Measurements from ENCODE around the gene UBE2H. TPM values are rescaled to one million over a fixed set of nuclear protein-coding genes. Genes with fewer than 3 reads are reported as not detected.

Gene UBE2H
- total RNA-seq, 6 experiments from 2014 or later: 89.7 to 108 (median 105) TPM

DNA sequence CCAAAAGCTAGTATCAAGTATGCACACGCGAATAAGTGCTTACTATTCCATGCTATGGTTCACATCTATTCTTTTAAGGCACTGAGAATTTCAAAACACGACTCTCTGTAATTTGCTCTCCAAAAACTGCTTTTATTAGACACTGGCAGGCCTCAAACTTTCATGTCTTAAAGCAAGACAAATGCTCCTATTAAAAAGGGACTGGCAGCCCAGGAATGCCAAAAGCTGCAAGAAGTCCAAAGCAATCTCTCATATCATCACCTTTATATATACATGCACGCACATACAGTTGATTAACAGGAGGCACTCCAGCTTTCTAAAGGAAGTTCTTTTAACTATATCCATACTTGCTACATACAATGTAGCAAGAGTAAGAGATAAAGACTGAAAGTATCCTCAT is 34.8 kb downstream of the UBE2H start:
- no peak overlapping the region for H3K27ac Mint-ChIP-seq

GRCh38 chr7:129914536-129915272 is 38.1 kb downstream of the UBE2H start:
- DNase-seq: peak; percentile 11
- Mint-ChIP-seq H3K4me3 (peak overlapping the region; percentile 46; the same call in 1 of the 2 replicates), H3K4me1 (ENCODE audit: low read depth) (peaks cover 71% of the 10 kb centered on the region), H3K36me3 (ENCODE audit: low read depth) (peaks cover 34% of the 10 kb centered on the region), H3K9me3 (no peaks in the 10 kb centered on the region), H3K27ac (peak overlapping the region; percentile 55), H3K27me3 (ENCODE audit: insufficient read depth) (no peaks in the 10 kb centered on the region)
- TF ChIP-seq, protein P1, sequence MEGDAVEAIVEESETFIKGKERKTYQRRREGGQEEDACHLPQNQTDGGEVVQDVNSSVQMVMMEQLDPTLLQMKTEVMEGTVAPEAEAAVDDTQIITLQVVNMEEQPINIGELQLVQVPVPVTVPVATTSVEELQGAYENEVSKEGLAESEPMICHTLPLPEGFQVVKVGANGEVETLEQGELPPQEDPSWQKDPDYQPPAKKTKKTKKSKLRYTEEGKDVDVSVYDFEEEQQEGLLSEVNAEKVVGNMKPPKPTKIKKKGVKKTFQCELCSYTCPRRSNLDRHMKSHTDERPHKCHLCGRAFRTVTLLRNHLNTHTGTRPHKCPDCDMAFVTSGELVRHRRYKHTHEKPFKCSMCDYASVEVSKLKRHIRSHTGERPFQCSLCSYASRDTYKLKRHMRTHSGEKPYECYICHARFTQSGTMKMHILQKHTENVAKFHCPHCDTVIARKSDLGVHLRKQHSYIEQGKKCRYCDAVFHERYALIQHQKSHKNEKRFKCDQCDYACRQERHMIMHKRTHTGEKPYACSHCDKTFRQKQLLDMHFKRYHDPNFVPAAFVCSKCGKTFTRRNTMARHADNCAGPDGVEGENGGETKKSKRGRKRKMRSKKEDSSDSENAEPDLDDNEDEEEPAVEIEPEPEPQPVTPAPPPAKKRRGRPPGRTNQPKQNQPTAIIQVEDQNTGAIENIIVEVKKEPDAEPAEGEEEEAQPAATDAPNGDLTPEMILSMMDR (IDR thresholded peaks at IDR 0.05): no peak

More for the DNA sequence above, 34.8 kb downstream of the UBE2H start:
- H3K4me3 Mint-ChIP-seq: no peak overlapping the region
- no peaks in the 10 kb centered on the region for H3K27me3 Mint-ChIP-seq (ENCODE audit: insufficient read depth)
- H3K4me1 Mint-ChIP-seq (ENCODE audit: low read depth): peaks cover 46% of the 10 kb centered on the region
- DNase-seq: no peak
- TF ChIP-seq, protein P1 (IDR thresholded peaks at IDR 0.05): no peak
- peaks cover 26% of the 10 kb centered on the region for H3K36me3 Mint-ChIP-seq (ENCODE audit: low read depth)
- H3K9me3 Mint-ChIP-seq: no peaks in the 10 kb centered on the region

DNA sequence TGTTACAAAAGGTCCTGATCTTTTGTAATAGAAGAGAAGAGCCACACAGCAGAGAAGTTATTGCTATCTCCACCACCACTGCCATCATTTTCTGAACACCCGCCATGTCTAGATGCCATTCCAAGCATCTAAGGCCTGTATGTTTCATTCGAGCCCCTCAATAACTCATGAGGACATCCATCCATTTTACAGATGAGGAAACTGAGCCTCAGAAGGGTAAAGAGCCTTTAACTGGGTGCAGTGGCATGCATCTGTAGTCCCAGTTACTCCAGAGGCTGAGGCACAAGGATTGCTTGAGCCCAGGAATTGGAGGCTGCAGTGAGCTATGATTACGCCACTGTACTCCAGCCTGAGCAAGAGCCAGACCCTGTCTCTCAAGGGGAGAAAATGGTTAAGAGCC is 39.3 kb downstream of the UBE2H start:
- no peaks in the 10 kb centered on the region for H3K27me3 Mint-ChIP-seq (ENCODE audit: insufficient read depth)
- H3K36me3 Mint-ChIP-seq (ENCODE audit: low read depth): peaks cover 36% of the 10 kb centered on the region
- no peak overlapping the region for H3K27ac Mint-ChIP-seq
- H3K4me1 Mint-ChIP-seq (ENCODE audit: low read depth): peaks cover 77% of the 10 kb centered on the region
- H3K4me3 Mint-ChIP-seq: no peak overlapping the region
- H3K9me3 Mint-ChIP-seq: no peaks in the 10 kb centered on the region
- DNase-seq: no peak
- TF ChIP-seq, protein P1 (IDR thresholded peaks at IDR 0.05): no peak

- Mint-ChIP-seq H3K27me3 (ENCODE audit: insufficient read depth) (no peaks in the 10 kb centered on the region), H3K36me3 (ENCODE audit: low read depth) (peaks cover 44% of the 10 kb centered on the region), H3K4me1 (ENCODE audit: low read depth) (peaks cover 87% of the 10 kb centered on the region), H3K27ac (peak overlapping the region; percentile 80), H3K4me3 (peak overlapping the region; percentile 54; the same call in 1 of the 2 replicates), H3K9me3 (no peaks in the 10 kb centered on the region)
- peak; percentile 44 for DNase-seq
- TF ChIP-seq, protein P1 (IDR thresholded peaks at IDR 0.05): no peak
Measured at GRCh38 chr7:129911790-129912189, 41.0 kb downstream of the UBE2H start.

- TF ChIP-seq, protein P1 (IDR thresholded peaks at IDR 0.05): no peak
- H3K4me1 Mint-ChIP-seq (ENCODE audit: low read depth): peaks cover 87% of the 10 kb centered on the region
- no peak overlapping the region for H3K4me3 Mint-ChIP-seq
- H3K9me3 Mint-ChIP-seq: no peaks in the 10 kb centered on the region
- H3K36me3 Mint-ChIP-seq (ENCODE audit: low read depth): peaks cover 56% of the 10 kb centered on the region
- H3K27ac Mint-ChIP-seq: no peak overlapping the region
- no peak for DNase-seq
- H3K27me3 Mint-ChIP-seq (ENCODE audit: insufficient read depth): no peaks in the 10 kb centered on the region
Measured at GRCh38 chr7:129909669-129910068, 43.1 kb downstream of the UBE2H start.
